Astrocyte (in vitro differentiated cells and primary cell): ENCODE data around the gene LCT.

Source experiments
- CTCF ChIP-seq: IDR thresholded peaks from 2 replicates; pipeline ENCODE4 v1.5.1; 2011; ENCODE audit warnings: low read depth, mild to moderate bottlenecking, inconsistent platforms, low read length, moderate library complexity; ENCODE audit not compliant: insufficient read depth
- EZH2 ChIP-seq: IDR thresholded peaks from 2 replicates; pipeline ENCODE4 v1.6.1; 2012; ENCODE audit warnings: mild to moderate bottlenecking, low read length, inconsistent platforms; ENCODE audit not compliant: insufficient read depth

- no peak for TF ChIP-seq CTCF
- no peak for TF ChIP-seq EZH2
Observed at GRCh38 chr2:135885709-135886108, 48.7 kb upstream of the LCT start.
